ENCODE measurements around the gene NTHL1.

DNA sequence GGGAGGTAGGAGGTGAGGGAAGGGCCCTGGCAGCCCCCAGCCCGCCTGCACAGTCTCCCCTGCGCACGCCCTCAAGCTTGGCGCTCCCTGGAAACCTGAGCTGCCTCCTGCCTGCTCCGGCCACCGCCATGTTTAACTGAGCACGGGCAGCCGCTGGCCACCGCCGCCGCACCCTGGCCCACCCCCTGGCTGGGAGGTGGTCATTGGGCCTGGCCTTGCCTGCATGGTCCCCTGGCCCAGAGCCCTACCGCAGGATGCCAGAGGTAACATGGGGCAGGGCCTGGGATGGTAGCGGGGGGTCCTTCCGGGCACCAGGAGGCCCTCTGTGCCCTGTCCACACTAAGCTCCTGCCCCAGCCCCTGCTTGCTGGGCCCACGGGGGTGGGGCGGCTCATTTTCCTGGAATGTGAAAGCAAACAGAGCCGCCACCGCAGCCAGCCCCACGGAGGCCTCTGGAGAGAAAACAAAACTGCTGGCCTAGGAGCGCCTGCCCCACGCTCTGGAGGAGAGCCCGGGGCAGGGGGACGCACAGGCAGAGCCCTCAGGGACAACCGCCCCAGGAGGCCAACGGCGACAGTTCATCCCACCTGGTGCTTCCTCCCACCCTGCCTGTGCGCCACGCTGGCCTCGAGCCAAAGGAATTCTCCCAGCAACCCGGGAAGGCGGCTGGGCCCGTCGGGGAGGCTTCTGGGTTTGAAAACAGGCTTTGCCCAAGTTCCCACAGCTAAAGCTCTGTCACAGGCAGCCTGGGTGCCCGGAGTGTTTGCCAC lies 12.0 kb downstream of the NTHL1 start:
- TF ChIP-seq POLR2AphosphoS5 (IDR thresholded peaks at IDR 0.05; ENCODE audit: low read depth, low read length) (no peak), REST (IDR thresholded peaks at IDR 0.05; ENCODE audit: insufficient read depth in 1 of 2, low read depth in 2 of 2, low read length in 2 of 2) (no peak)
